Right atrium auricular region (tissue), 2 donors: Measurements from ENCODE around the gene SLC24A1. TPM values are rescaled to one million over a fixed set of nuclear protein-coding genes. Genes with fewer than 3 reads are reported as not detected.

ENCODE experiments used
- DNase-seq: peaks from one replicate; pipeline ENCODE4 v3.0.0-alpha.2; 2019; ENCODE audit warnings: low spot score
- H3K27ac ChIP-seq, 2 donors: fragments of 200-600 bp; sonication (generic); 1 replicate in 1 of 2; 2 replicates in 1 of 2; pipeline ENCODE4 v1.5.1; 2016 to 2019
- H3K27me3 ChIP-seq, 2 donors: fragments of 200-600 bp; sonication (generic); one replicate each; pipeline versions ENCODE4 v1.5.1 to v1.6.0; 2017 to 2019
- H3K36me3 ChIP-seq: fragments of 200-600 bp; sonication (generic); one replicate; pipeline ENCODE4 v1.5.1; 2016
- H3K4me1 ChIP-seq, 2 donors: fragments of 200-600 bp; sonication (generic); one replicate each; pipeline versions ENCODE4 v1.5.1 to v1.6.0; 2017 to 2019
- H3K4me3 ChIP-seq, 2 donors: fragments of 200-600 bp; sonication (generic); 1 replicate in 1 of 2; 2 replicates in 1 of 2; pipeline ENCODE4 v1.5.1; 2017 to 2019; ENCODE audit warnings: mild to moderate bottlenecking in 1 of 2, moderate library complexity in 1 of 2
- H3K9me3 ChIP-seq, 2 donors: fragments of 200-600 bp; sonication (generic); one replicate each; pipeline ENCODE4 v1.5.1; 2019
- CTCF ChIP-seq, 2 donors: fragments of 200-600 bp; sonication (generic); IDR thresholded peaks; one replicate each; pipeline ENCODE4 v1.5.1; 2019; ENCODE audit warnings: antibody characterized with exemption in 2 of 2
- total RNA-seq, 2 donors: library from RNA; depleted of rRNA; stranded (reverse); fragments of >200 nt; gene quantifications; one replicate each; pipeline ENCODE4 v1.1.0, GENCODE V29; 2016

Gene SLC24A1
- total RNA-seq, 2 donors from 2014 or later = 1.9 to 2.8 TPM

GRCh38 chr15:65653341-65653740, 31.6 kb downstream of the SLC24A1 start:
- TF ChIP-seq CTCF (IDR thresholded peaks at IDR 0.05) = no peak
- H3K4me1 ChIP-seq = peaks cover 0 to 12% of the 10 kb centered on the region in 2 donors

GRCh38 chr15:65653801-65654521, 32.2 kb downstream of the SLC24A1 start:
- Histone ChIP-seq H3K4me1 (peaks cover 0 to 12% of the 10 kb centered on the region in 2 donors), H3K27me3 (no peaks in the 10 kb centered on the region), H3K9me3 (no peaks in the 10 kb centered on the region), H3K27ac (no peak overlapping the region), H3K36me3 (no peaks in the 10 kb centered on the region), H3K4me3 (no peak overlapping the region)
- DNase-seq = no peak
- TF ChIP-seq CTCF (IDR thresholded peaks at IDR 0.05) = no peak

More at GRCh38 chr15:65653341-65653740, 31.6 kb downstream of the SLC24A1 start:
- DNase-seq = no peak
- H3K27me3 ChIP-seq = no peaks in the 10 kb centered on the region
- H3K27ac ChIP-seq = no peak overlapping the region
- H3K4me3 ChIP-seq = no peak overlapping the region
- H3K36me3 ChIP-seq = no peaks in the 10 kb centered on the region
- no peaks in the 10 kb centered on the region for H3K9me3 ChIP-seq

- DNase-seq = no peak
- Histone ChIP-seq H3K27me3 (no peaks in the 10 kb centered on the region), H3K4me1 (peaks cover 0 to 12% of the 10 kb centered on the region in 2 donors), H3K4me3 (no peak overlapping the region), H3K9me3 (no peaks in the 10 kb centered on the region), H3K27ac (no peak overlapping the region), H3K36me3 (peaks cover 2% of the 10 kb centered on the region)
- TF ChIP-seq CTCF (IDR thresholded peaks at IDR 0.05) = no peak
These were observed 33.3 kb downstream of the SLC24A1 start for GRCh38 chr15:65655026-65655425.

- no peak overlapping the region for H3K4me3 ChIP-seq
- peaks cover 0 to 12% of the 10 kb centered on the region in 2 donors for H3K4me1 ChIP-seq
- H3K36me3 ChIP-seq = peaks cover 6% of the 10 kb centered on the region
- no peaks in the 10 kb centered on the region for H3K9me3 ChIP-seq
- no peaks in the 10 kb centered on the region for H3K27me3 ChIP-seq
- no peak for TF ChIP-seq CTCF (IDR thresholded peaks at IDR 0.05)
- DNase-seq = no peak
- no peak overlapping the region for H3K27ac ChIP-seq
These were observed 33.7 kb downstream of the SLC24A1 start for GRCh38 chr15:65655457-65655856.

- Histone ChIP-seq H3K4me3 (no peak overlapping the region), H3K27ac (no peak overlapping the region), H3K36me3 (peaks cover 9% of the 10 kb centered on the region), H3K27me3 (no peaks in the 10 kb centered on the region), H3K9me3 (no peaks in the 10 kb centered on the region), H3K4me1 (no peaks in the 10 kb centered on the region)
- no peak for DNase-seq
- TF ChIP-seq CTCF (IDR thresholded peaks at IDR 0.05) = no peak
These were observed 37.8 kb downstream of the SLC24A1 start for GRCh38 chr15:65659502-65660052.
